ENCODE results near the gene ASB6. TPM values are rescaled to one million over a fixed set of nuclear protein-coding genes. Genes with fewer than 3 reads are reported as not detected.

Gene ASB6, protein sequence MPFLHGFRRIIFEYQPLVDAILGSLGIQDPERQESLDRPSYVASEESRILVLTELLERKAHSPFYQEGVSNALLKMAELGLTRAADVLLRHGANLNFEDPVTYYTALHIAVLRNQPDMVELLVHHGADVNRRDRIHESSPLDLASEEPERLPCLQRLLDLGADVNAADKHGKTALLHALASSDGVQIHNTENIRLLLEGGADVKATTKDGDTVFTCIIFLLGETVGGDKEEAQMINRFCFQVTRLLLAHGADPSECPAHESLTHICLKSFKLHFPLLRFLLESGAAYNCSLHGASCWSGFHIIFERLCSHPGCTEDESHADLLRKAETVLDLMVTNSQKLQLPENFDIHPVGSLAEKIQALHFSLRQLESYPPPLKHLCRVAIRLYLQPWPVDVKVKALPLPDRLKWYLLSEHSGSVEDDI
- total RNA-seq (2014; rRNA removed; shearing (Covaris generic)): 14.2 and 17.3 TPM in 2 replicates
- 40.3 and 52.9 TPM in 2 replicates for polyA plus RNA-seq (2015; cell fraction: cytosol; rRNA removed)
- polyA plus RNA-seq (2015; cell fraction: nucleus; rRNA removed): 70.7 and 76.5 TPM in 2 replicates

DNA sequence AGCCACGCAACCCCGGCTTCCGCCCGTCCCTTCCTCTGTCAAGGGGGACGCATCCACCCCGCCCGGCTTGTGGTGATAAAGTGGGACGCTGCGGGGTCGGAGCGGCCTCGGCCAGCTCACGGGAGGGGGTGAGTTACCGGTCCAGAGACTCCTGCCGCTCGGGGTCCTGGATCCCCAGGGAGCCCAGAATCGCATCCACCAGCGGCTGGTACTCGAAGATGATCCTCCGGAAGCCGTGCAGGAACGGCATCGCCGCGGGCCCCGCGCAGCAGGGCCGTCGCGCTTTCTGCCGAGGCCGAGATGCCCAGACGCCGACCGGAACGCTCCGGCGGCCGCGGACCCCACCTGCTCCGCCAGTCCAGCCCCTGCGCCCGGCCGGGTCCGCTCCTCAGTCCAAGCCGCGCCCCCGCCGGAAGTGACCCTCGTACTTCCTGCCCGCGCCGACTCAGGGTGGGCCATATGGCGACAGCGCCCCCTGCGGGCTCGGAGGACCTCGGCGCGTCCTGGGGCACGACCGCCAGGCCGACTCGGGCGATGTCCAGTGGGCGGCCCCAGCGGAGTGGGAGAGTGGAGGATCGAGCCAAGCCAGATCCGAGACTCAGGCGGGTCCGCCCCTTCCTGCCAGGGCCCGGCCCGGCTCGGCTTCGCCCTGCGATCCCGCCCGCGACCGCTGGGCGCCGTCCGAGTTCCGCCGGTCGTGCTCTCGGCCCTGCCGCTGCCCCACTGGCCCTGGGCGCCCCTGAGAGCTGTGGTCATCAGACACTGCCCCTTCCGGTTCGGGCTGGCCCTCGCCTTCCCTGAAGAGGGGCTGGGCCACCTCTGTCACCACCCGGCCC, at the start of gene ASB6:
ASB6 (minus strand) TSS at position 402 of the 836 bp plus-strand sequence; CDS start at position 250, 152 bp downstream.
- in situ Hi-C loops (cut with HindIII; ENCODE audit: low pct_unique_long_range_greater_than_20kb, low sequenced_read_pairs): no loop called here
- DNase-seq (ENCODE audit: low read depth, low spot score): peak; percentile 96

DNA sequence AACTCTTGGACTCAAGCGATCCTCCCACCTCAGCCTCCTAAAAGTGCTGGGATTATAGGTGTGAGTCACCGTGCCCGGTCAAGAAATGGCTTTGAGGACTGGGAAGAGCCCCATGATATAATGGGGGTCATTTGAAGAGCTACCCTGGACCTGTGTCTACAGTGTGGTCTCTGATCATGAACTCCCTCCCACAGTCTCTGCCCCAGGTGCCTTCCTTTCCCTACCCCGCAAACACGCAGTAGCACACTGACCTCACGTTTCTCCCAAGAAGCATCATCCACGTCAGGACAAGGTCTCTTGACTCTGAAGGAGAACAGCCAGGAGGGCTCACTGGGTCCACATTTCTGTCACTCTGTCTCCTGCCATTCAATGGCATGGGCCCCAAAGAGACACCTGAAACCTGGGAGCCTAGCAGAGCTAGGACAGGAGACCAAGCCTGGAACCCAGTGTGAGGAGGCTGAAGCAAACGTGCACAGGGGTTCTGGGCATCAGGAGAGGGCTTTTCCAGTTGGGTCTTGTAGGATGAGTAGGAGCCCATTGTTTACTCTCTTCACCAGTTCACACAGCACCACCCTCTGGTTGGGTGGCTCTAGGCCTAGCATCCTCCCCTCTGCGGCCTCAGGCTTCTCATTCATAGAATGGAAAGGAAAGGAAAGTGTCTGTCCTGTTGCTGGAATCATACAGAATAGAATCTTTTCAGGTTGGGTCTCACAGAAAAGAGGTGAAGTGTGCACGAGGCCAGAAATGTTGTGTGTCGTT, 46.5 kb upstream of the ASB6 start:
- peak; percentile 23 for DNase-seq (ENCODE audit: low read depth, low spot score)
- in situ Hi-C loops (cut with HindIII; ENCODE audit: low pct_unique_long_range_greater_than_20kb, low sequenced_read_pairs): no loop called here

DNA sequence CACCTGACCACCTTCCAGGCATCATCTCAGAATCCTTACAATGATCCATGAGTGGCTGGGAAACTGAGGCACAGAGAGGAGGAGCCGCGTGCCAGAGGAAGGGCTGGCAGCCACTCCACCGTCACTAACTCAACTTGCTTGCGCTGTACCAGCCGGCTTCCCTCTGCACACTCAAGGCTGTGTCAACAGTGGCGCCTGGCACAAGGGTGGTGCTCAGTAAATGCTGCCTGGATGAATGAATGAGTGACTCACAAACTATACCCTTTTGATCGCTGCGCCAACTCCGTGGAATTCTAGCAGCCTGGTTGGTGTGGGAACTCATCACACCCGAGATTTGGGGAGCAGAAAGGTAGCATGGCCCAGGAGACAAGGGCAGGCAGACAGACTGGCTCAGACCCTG, 45.4 kb upstream of the ASB6 start:
- no peak for DNase-seq (ENCODE audit: low read depth, low spot score)
- in situ Hi-C loops (cut with HindIII; ENCODE audit: low pct_unique_long_range_greater_than_20kb, low sequenced_read_pairs): no loop called here

DNA sequence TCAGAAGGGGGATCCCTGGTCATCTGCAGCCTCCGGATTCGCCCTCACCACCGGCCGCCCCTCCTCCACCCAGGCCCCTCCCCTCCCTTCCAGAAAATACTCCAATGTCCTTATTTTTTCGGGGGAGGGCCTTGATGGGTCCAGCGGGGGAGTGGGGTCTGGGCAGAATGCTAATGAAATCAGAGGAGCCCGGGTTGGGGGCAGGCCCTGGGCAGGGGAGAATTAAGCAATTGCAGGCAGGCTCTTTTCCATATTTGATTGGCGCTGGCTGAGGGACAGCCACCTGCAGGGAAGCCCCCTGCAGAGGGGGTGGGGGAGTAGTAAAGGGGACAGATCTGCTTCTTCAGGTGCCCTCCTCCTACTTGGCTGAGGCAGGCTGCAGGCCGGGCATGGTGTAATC, 44.8 kb upstream of the ASB6 start:
- DNase-seq (ENCODE audit: low read depth, low spot score): no peak
- in situ Hi-C loops (cut with HindIII; ENCODE audit: low pct_unique_long_range_greater_than_20kb, low sequenced_read_pairs): no loop called here

DNA sequence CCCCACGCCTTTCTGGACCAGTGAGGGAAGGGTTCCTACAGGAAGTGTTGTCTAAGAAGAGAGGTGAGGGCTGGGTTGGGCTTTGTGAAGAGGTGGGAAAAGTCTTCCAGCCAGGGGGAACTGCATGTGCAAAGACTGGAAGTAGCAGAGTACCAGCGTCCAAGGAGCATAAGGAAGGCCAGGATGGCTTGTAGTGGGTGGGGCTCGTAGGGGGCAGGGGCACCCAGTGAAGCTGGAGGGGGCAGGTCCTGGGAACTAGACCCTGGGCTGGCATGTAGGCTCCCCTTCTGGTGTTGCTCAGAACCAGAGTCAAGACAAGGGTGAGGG, 43.9 kb upstream of the ASB6 start:
- in situ Hi-C loops (cut with HindIII; ENCODE audit: low pct_unique_long_range_greater_than_20kb, low sequenced_read_pairs): no loop called here
- no peak for DNase-seq (ENCODE audit: low read depth, low spot score)

DNA sequence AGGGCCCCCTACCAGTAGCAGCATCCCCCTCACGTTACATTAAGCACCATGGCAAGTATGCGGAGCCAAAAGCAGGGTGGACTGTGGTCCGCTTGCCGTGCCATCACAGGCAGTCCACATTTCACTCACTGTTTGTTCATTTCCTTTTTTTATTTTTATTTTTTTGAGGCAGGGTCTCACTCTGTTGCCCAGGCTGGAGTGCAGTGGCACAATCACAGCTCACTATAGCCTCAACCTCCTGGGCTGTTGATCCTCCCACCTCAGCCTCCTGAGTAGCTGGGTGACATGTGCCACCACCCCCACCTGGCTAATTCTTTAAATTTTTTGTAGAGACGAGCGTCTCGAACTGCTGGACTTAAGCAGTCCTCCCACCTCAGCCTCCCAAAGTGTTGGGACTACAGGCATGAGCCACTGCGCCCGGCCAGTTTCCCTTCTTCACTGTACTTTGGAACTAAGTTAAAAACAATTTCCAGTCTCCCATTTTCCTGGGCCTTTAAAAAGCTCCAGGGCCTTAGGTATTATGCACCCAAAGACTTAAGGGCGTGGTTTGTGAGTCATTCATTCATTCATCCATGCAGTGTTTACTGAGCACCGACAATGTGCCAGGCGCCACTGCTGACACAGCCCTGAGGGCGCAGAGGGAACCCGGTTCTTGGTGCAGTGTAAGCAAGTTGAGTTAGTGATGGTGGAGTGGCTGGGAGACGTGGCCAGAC, 43.4 kb upstream of the ASB6 start:
- in situ Hi-C loops (cut with HindIII; ENCODE audit: low pct_unique_long_range_greater_than_20kb, low sequenced_read_pairs): no loop called here
- no peak for DNase-seq (ENCODE audit: low read depth, low spot score)

DNA sequence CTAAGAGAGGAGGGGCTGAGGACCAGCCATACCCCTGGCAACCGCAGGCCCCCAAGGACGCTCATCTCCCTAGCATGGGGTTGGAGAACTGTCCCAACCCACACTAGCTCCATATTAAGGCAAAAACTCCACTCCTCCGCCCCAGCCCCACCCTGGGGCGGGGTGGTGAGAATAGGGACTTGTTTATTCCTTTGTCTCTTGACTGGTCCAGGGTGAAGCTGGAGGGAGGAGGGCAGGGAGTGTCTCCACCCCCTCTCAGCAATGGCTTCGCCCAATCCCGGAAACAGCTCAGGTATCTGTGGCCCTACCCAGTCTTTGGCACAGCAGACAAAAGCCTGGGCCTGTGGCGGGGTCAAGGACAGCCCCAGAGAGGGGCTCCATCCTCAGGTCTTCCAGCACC, 40.4 kb upstream of the ASB6 start:
- in situ Hi-C loops (cut with HindIII; ENCODE audit: low pct_unique_long_range_greater_than_20kb, low sequenced_read_pairs): no loop called here

DNA sequence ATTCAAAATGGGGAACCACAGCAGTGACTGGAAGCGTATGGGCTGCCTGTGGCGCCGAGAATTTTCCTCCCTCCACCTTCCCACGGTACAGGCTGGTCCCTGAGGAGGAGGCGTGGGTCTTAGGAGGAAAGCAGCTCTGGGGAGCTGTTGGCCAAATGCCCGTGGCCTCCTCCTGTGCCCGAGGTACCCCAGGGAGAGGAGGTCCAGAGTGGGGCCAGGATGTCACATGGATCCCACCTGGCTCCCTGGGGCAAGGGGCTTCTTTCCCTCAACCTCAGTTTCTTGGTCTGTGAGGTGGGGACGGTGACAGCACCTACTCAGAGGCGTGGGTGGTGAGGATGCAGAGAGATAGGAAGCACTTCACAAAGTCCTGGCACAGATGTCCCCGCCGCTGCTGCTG, 40.0 kb upstream of the ASB6 start:
- in situ Hi-C loops (cut with HindIII; ENCODE audit: low pct_unique_long_range_greater_than_20kb, low sequenced_read_pairs): no loop called here

More for the DNA sequence above, 40.4 kb upstream of the ASB6 start:
- DNase-seq (ENCODE audit: low read depth, low spot score): no peak

DNA sequence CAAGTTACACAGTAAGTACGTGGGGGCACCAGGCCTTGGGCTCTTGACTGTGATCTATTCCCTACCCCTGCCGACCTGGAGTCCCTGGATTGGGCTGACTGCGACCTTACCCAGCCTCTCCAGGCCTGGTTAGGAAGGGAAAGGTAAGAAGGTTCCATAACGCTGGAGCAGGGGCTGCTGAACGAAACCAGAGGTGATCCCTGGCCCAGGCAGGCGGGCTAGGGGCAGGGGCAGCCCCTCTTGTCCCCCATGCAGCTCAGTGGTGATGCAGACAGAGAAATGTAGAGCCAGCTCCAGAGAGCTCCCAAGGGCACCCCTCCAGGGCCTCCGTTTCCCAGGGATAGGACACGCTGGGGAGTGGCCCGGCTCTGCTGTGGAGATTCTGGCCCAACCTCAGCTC, 37.6 kb upstream of the ASB6 start:
- in situ Hi-C loops (cut with HindIII; ENCODE audit: low pct_unique_long_range_greater_than_20kb, low sequenced_read_pairs): no loop called here

More for the DNA sequence above, 40.0 kb upstream of the ASB6 start:
- DNase-seq (ENCODE audit: low read depth, low spot score): no peak

DNA sequence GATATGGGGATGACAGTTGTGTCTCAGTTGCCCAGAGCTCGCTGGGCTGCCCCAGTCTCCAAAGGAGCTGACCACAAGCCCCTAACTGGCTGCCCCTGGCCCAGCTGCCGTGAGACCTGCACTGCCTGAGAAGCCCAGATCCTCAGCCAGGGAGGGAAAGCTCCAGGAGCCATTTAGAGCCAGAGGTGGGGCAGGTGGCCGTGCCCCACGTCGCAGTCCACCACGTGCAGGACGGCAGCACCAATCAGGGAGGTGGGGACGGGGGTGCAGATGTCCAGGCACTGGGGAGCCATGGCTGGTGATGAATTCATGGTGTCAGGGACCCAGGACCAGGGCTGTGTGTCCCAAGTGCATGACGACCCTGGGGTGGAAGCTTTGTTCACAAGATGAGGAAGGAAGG, 36.9 kb upstream of the ASB6 start:
- no peak for DNase-seq (ENCODE audit: low read depth, low spot score)
- in situ Hi-C loops (cut with HindIII; ENCODE audit: low pct_unique_long_range_greater_than_20kb, low sequenced_read_pairs): no loop called here

More for the DNA sequence above, 37.6 kb upstream of the ASB6 start:
- no peak for DNase-seq (ENCODE audit: low read depth, low spot score)

DNA sequence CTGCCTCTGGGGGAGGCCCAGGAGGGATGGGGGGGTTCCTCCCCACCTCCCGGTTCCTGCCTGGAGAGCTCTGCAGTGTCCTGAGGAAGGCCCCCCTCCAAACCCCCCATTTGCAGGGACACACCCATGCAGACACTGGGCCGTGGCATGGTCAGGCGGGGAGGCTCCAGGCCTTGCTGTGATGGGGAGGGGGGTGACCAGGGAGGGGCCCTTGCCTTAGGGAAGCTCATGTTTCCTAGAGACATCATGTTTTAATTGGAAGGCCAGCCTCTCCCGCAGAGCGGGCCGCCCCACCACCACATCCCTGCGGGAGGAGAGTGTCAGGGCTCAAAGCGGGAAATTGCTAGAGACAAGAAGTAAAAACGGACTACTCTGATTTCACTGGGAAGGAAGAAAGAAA, 35.5 kb upstream of the ASB6 start:
- in situ Hi-C loops (cut with HindIII; ENCODE audit: low pct_unique_long_range_greater_than_20kb, low sequenced_read_pairs): no loop called here
- DNase-seq (ENCODE audit: low read depth, low spot score): no peak

DNA sequence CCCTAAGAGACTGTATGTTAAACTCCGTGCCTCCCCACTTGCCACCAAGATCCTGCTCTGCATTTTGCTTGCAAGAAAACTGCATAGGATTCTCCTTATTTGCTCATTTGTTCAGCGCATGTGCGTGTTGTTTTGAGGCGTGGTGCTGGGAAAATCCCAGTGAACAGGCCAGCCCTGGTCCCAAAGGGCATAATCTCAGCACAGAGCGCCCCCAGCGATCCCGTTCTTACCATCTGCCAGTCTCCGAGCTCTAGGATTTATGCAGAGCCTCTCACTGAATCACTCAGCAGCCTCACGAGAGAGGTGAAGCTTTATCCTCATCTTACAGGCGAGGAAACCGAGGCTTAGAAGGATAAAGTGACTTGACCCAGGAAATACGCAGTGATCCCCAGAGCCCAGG, 35.0 kb upstream of the ASB6 start:
- peak; percentile 16 for DNase-seq (ENCODE audit: low read depth, low spot score)
- in situ Hi-C loops (cut with HindIII; ENCODE audit: low pct_unique_long_range_greater_than_20kb, low sequenced_read_pairs): no loop called here

DNA sequence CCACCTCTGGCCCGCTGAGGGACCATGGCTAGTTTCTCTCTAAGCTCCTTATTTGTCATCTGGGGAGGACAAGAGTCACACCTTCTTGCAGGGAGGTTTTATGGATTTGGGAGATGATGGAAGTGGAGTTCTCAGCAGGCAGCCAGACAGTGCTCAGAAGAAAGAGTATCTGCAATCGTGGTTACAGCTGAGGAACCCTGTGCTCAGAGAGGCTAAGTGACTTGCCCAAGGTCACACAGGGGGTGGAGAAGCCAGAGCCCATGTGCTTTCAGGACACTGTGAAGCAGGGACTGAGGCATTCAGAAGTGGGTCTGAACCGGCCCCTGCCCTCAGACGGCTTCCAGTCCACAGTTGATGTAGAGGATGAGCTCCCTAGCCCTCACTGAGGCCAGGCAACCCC, 34.3 kb upstream of the ASB6 start:
- no peak for DNase-seq (ENCODE audit: low read depth, low spot score)
- in situ Hi-C loops (cut with HindIII; ENCODE audit: low pct_unique_long_range_greater_than_20kb, low sequenced_read_pairs): no loop called here

DNA sequence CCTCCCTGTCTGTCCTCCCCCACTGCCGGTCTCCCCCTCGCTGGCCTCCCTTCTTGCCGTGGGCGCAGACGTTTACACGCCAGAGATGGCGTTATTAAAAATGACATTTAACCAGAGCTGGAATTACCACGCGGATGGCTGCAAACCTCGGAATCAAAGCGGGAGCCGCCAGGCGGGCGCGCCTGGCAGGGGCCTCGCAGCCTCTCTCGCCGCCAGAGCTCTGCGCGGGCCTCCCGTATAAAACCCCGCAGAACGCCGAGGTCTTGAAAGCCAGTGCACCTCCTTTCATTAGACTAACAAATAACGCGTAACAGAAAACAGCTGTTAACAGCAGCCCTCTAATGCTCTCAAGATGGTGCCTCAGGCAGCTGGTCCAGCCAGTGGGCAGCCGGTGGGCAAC, 33.7 kb upstream of the ASB6 start:
- in situ Hi-C loops (cut with HindIII; ENCODE audit: low pct_unique_long_range_greater_than_20kb, low sequenced_read_pairs): no loop called here
- no peak for DNase-seq (ENCODE audit: low read depth, low spot score)

DNA sequence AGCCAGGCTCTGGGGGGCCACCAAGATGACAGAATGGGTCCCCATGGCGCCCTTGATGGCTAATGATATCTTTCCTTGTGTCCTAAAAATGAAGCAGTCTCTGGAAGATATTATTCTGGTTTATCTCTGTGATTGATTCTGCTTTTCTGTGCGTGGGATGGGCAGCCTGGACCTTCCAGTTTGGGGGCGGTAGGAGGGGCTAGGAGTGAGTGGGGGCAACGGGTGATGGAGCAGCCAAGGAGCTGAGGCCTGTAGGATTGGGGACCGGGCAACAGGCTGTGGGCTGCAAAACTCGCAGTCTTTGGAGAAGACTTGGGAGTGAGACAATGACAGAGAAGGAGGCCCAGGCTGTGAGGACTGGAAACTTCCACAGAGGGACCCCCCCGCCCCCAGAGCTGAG, 32.3 kb upstream of the ASB6 start:
- in situ Hi-C loops (cut with HindIII; ENCODE audit: low pct_unique_long_range_greater_than_20kb, low sequenced_read_pairs): no loop called here
- DNase-seq (ENCODE audit: low read depth, low spot score): no peak

DNA sequence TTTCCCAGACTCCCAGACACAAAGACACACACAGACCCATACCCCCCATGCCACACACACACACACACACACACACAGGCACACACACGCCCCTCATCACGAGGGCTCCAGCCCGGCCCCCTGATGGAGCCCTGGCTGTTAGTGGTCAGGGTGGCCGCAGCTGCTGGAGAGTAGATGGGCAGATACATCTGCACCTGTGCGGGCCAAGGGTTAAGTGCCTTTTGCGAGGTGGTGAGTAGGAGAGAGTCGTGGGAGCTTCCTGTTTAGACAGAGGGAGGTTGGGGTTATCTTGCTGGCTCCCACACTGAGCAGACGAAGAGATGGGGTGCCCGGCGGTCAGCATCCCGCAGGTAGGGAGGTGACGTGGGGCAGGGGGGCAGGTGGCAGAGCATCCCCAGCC, 31.7 kb upstream of the ASB6 start:
- in situ Hi-C loops (cut with HindIII; ENCODE audit: low pct_unique_long_range_greater_than_20kb, low sequenced_read_pairs): no loop called here
- no peak for DNase-seq (ENCODE audit: low read depth, low spot score)

DNA sequence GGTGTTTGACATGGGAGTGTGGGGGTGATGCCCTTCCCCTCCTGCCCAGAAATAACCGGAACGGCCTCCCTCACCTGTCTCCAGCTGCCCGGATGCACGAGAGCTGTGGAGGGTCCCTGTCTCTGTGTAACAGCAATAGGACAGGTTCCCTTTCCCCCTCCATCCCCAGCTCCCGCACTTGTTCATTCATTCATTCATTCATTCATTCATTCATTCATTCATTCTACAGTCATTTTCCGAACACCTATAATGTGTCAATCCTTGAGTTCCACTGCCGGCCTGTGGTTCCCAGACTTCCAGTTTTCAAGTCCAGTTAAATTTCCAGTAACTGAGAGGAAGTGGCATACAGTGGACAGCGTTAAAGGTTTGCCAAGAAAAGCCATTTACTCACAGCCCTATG, 30.8 kb upstream of the ASB6 start:
- DNase-seq (ENCODE audit: low read depth, low spot score): no peak
- in situ Hi-C loops (cut with HindIII; ENCODE audit: low pct_unique_long_range_greater_than_20kb, low sequenced_read_pairs): no loop called here
